Heart right ventricle (tissue), 16 donors: ENCODE data around the gene NBEA. TPM values are rescaled to one million over a fixed set of nuclear protein-coding genes. Genes with fewer than 3 reads are reported as not detected.
"Not testable (repeated sequence)": the region's sequence is repeated elsewhere in the genome, so short reads cannot be mapped to it uniquely, and the experiment has no call there.

Experiments
- ATAC-seq, 8 donors: fragments of 200-7000 bp; cut with Tn5 transposase; one replicate each; pipeline ENCODE4 v1.9.1; 2020; ENCODE audit warnings: mild to moderate bottlenecking in 8 of 8, moderate library complexity in 8 of 8, moderate number of reproducible peaks in 1 of 8
- DNase-seq, 2 donors: peaks; one replicate each; pipeline ENCODE4 v3.0.0-alpha.2; 2020
- H3K27ac ChIP-seq, 10 donors: fragments of 200-600 bp; sonication (generic) in 2 of 10; one replicate each; pipeline versions ENCODE4 v1.5.0 to v1.8.0; 2020 to 2022; ENCODE audit warnings: mild to moderate bottlenecking in 3 of 10
- H3K27me3 ChIP-seq, 7 donors: fragments of 200-600 bp; one replicate each; pipeline ENCODE4 v1.8.0; 2021 to 2022; ENCODE audit warnings: mild to moderate bottlenecking in 2 of 7
- H3K36me3 ChIP-seq, 9 donors: fragments of 200-600 bp; sonication (generic) in 1 of 9; one replicate each; pipeline versions ENCODE4 v1.5.0 to v1.8.0; 2020 to 2022; ENCODE audit warnings: mild to moderate bottlenecking in 2 of 9
- H3K4me1 ChIP-seq, 9 donors: fragments of 200-600 bp; sonication (generic) in 1 of 9; one replicate each; pipeline versions ENCODE4 v1.5.0 to v1.8.0; 2020 to 2022; ENCODE audit warnings: mild to moderate bottlenecking in 4 of 9
- H3K4me3 ChIP-seq, 10 donors: fragments of 200-600 bp; sonication (generic) in 2 of 10; one replicate each; pipeline versions ENCODE4 v1.5.0 to v1.8.0; 2020 to 2022; ENCODE audit warnings: mild to moderate bottlenecking in 7 of 10, moderate library complexity in 2 of 10
- H3K9me3 ChIP-seq, 11 donors: fragments of 200-600 bp in 10 of 11; sonication (generic) in 2 of 11; one replicate each; pipeline versions ENCODE4 v1.5.0 to v1.8.0; 2013 to 2022; ENCODE audit warnings: mild to moderate bottlenecking in 2 of 11, control low read depth in 1 of 11, moderate library complexity in 1 of 11
- CTCF ChIP-seq, 9 donors: fragments of 200-600 bp; sonication (generic) in 2 of 9; IDR thresholded peaks; one replicate each; pipeline versions ENCODE4 v1.5.0 to v1.8.0; 2021 to 2022; ENCODE audit warnings: antibody characterized with exemption in 9 of 9, mild to moderate bottlenecking in 5 of 9, moderate library complexity in 1 of 9
- WGBS, 2 donors: extraction: QIAGEN DNeasy Blood & Tissue Kit; methylation state at CpG; one replicate each; pipeline ENCODE4 v1.1.7; 2013; ENCODE audit warnings: inconsistent platforms in 1 of 2; 5-methylcytosine and 5-hydroxymethylcytosine counted together
- intact Hi-C, 10 donors: fragments of 100-400 bp; cut with DNase I; formaldehyde crosslinking; loops; one replicate each; pipeline versions ENCODE4 v1.11.1 to v1.14.2; 2022
- polyA plus RNA-seq, 2 donors: library from polyadenylated mRNA; stranded (reverse); fragments of 200-250 nt; gene quantifications; one replicate each; pipeline ENCODE4 v1.2.3, GENCODE V29; 2013
- total RNA-seq, 10 donors: library from RNA; stranded (reverse); fragmentation: NEBNext Ultra II Directional in 3 of 10; extraction: Animal tissue kit (Norgen Biotek cat#: 25700) in 3 of 10; gene quantifications; one replicate each; pipeline versions ENCODE4 v1.2.1 to v1.2.4, GENCODE V29; 2021 to 2023
- donor health status: Arrhythmogenic right ventricular cardiomyopathy.
- donor health status: ischemic (EF 13 %, LVEDD 7.1; RV severe dilation, severe dysfunction).
- donor health status: healthy with polysubstance abuse.
- donor health status: DM: no; HTN: yes; CAD: no.
- donor health status: DM: no; HTN: no; CAD: no.
- donor health status: ischemic (EF 25% LVEDD 6.9; RV normal size, moderate dysfunction).
- donor health status: ischemic (EF 25% LVEDD 5.7; RV mildly dilated, moderate dysfunction).
- donor health status: healthy.
- donor health status: DM: yes; HTN: yes; CAD: no.
- donor health status: Ischemic cardiomyopathy.
- donor health status: ischemic (EF 35%, LVEDD 5.7; RV mildly dilated, moderate dysfunction).
- donor health status: nonischemic (EF 11% LVEDD 7.7; RV severe dilation, severe dysfunction).
- donor health status: DM: yes; HTN: yes; CAD: no.
- donor health status: PGD.
- donor health status: ischemic (EF 29% LVEDD 5.4; RV normal size, mild dysfunction).
- donor health status: nonischemic (EF 23%, LVEDD 6.1; RV moderate dilation, normal function).

Gene NBEA
- total and polyA plus RNA-seq, 12 donors: 4.3 to 30.6 (median 24.5) TPM

GRCh38 chr13:35389535-35389934, 447.5 kb downstream of the NBEA start:
- H3K4me1 ChIP-seq: peaks cover 0 to 28% (median 10%) of the 10 kb centered on the region in 9 donors
- DNase-seq (no peak), ATAC-seq (no peak)
- intact Hi-C loops: loop anchor here in 1 of 10 donors (10.0 kb wide), 1 partner anchor 85 kb away; the partner anchor contains the start of gene MAB21L1
- no peaks in the 10 kb centered on the region for H3K27me3 ChIP-seq
- no peak for TF ChIP-seq CTCF (IDR thresholded peaks at IDR 0.05)
- H3K4me3 ChIP-seq: no peak overlapping the region
- H3K36me3 ChIP-seq: no peaks in the 10 kb centered on the region
- peak overlapping the region in 1 of 10 donors; percentile 37 for H3K27ac ChIP-seq
- H3K9me3 ChIP-seq: peaks cover 0 to 5% (median 0%) of the 10 kb centered on the region in 11 donors

- ATAC-seq: no peak
- no peak for DNase-seq
Measured at GRCh38 chr13:35392768-35393167, 450.7 kb downstream of the NBEA start.

GRCh38 chr13:35393886-35394285, 451.8 kb downstream of the NBEA start:
- ATAC-seq: no peak
- H3K36me3 ChIP-seq: no peaks in the 10 kb centered on the region
- H3K27me3 ChIP-seq: no peaks in the 10 kb centered on the region
- peaks cover 0 to 15% (median 3%) of the 10 kb centered on the region in 11 donors for H3K9me3 ChIP-seq
- DNase-seq: no peak
- H3K4me3 ChIP-seq: no peak overlapping the region
- TF ChIP-seq CTCF (IDR thresholded peaks at IDR 0.05): no peak
- no peak overlapping the region for H3K27ac ChIP-seq
- intact Hi-C loops: no loop called here
- WGBS, 2 donors: 63 to 80% methylated on average over 2 of the region's 2 CpGs
- peaks cover 0 to 18% (median 10%) of the 10 kb centered on the region in 9 donors for H3K4me1 ChIP-seq

More at GRCh38 chr13:35392768-35393167, 450.7 kb downstream of the NBEA start:
- Histone ChIP-seq H3K9me3 (peaks cover 0 to 3% (median 0%) of the 10 kb centered on the region in 11 donors), H3K27me3 (no peaks in the 10 kb centered on the region), H3K27ac (no peak overlapping the region), H3K36me3 (no peaks in the 10 kb centered on the region), H3K4me3 (no peak overlapping the region), H3K4me1 (peaks cover 0 to 27% (median 10%) of the 10 kb centered on the region in 9 donors)
- no peak for TF ChIP-seq CTCF (IDR thresholded peaks at IDR 0.05)
- WGBS, 2 donors: 74 to 78% methylated on average over 2 of the region's 2 CpGs
- intact Hi-C loops: no loop called here

GRCh38 chr13:35408285-35408684, 466.2 kb downstream of the NBEA start:
- intact Hi-C loops, ATAC-seq: not testable (repeated sequence)

GRCh38 chr13:35411059-35411744, 469.1 kb downstream of the NBEA start:
- WGBS, 2 donors: 93 to 96% methylated on average over 2 of the region's 2 CpGs

More at GRCh38 chr13:35408285-35408684, 466.2 kb downstream of the NBEA start:
- 95 to 97% methylated on average over 2 of the region's 2 CpGs for WGBS, 2 donors
- not testable (repeated sequence) for H3K4me1 ChIP-seq, DNase-seq, H3K27me3 ChIP-seq, H3K36me3 ChIP-seq, H3K27ac ChIP-seq, H3K4me3 ChIP-seq, H3K9me3 ChIP-seq

More at GRCh38 chr13:35411059-35411744, 469.1 kb downstream of the NBEA start:
- Histone ChIP-seq H3K9me3 (peaks cover 0 to 5% (median 0%) of the 10 kb centered on the region in 11 donors), H3K4me1 (no peaks in the 10 kb centered on the region), H3K4me3 (no peak overlapping the region), H3K27ac (no peak overlapping the region), H3K36me3 (no peaks in the 10 kb centered on the region), H3K27me3 (no peaks in the 10 kb centered on the region)
- intact Hi-C loops: no loop called here
- DNase-seq (no peak), ATAC-seq (no peak)
- no peak for TF ChIP-seq CTCF (IDR thresholded peaks at IDR 0.05)
